Ovary (tissue), 3 donors: ENCODE results near the gene SOX5.

Experiments
- CTCF ChIP-seq, 3 donors: fragments of 450-650 bp in 2 of 3; fragments of 200-600 bp in 1 of 3; IDR thresholded peaks; one replicate each; pipeline versions ENCODE4 v1.5.1 to v1.8.0; 2016 to 2022; ENCODE audit warnings: antibody characterized with exemption in 3 of 3, mild to moderate bottlenecking in 1 of 3
- POLR2A ChIP-seq: fragments of 450-650 bp; IDR thresholded peaks from one replicate; pipeline ENCODE4 v1.6.1; 2017; ENCODE audit warnings: antibody characterized with exemption, mild to moderate bottlenecking, moderate library complexity
- donor health status: DM: no; HTN: no; CAD: no.

GRCh38 chr12:23927907-23928306, 21.6 kb downstream of the SOX5 start:
- TF ChIP-seq POLR2A: no peak
- no peak for TF ChIP-seq CTCF (IDR thresholded peaks at IDR 0.05)
